Testis (tissue), 3 donors: ENCODE data around the gene PLEKHM3. TPM values are rescaled to one million over a fixed set of nuclear protein-coding genes. Genes with fewer than 3 reads are reported as not detected.

Experiments used
- DNase-seq: peaks from one replicate; pipeline ENCODE4 v3.0.0-alpha.2; 2019
- H3K27ac ChIP-seq, 2 donors: fragments of 200-600 bp; sonication (generic); one replicate each; pipeline ENCODE4 v1.5.1; 2019
- H3K27me3 ChIP-seq: fragments of 200-600 bp; sonication (generic); one replicate; pipeline ENCODE4 v1.5.1; 2019
- H3K36me3 ChIP-seq: fragments of 200-600 bp; sonication (generic); one replicate; pipeline ENCODE4 v1.5.1; 2017; ENCODE audit warnings: low read depth; ENCODE audit errors: missing control alignments
- H3K4me1 ChIP-seq: fragments of 200-600 bp; sonication (generic); one replicate; pipeline ENCODE4 v1.5.1; 2019
- H3K4me3 ChIP-seq, 2 donors: fragments of 200-600 bp; sonication (generic); one replicate each; pipeline ENCODE4 v1.5.1; 2017 to 2019
- H3K9me3 ChIP-seq: fragments of 200-600 bp; sonication (generic); one replicate; pipeline ENCODE4 v1.5.1; 2017
- CTCF ChIP-seq, 3 experiments: fragments of 450-650 bp in 2 of 3; fragments of 200-600 bp in 1 of 3; sonication (generic) in 1 of 3; IDR thresholded peaks; one replicate each; pipeline ENCODE4 v1.5.1; 2016 to 2019; ENCODE audit warnings: antibody characterized with exemption in 3 of 3, mild to moderate bottlenecking in 2 of 3, moderate library complexity in 1 of 3
- POLR2A ChIP-seq: fragments of 450-650 bp; IDR thresholded peaks from one replicate; pipeline ENCODE4 v1.6.1; 2017; ENCODE audit warnings: antibody characterized with exemption, mild to moderate bottlenecking, moderate library complexity
- WGBS, 2 donors: methylation state at CpG; one replicate each; pipeline ENCODE4 v1.1.5; 2018; 5-methylcytosine and 5-hydroxymethylcytosine counted together
- intact Hi-C: fragments of 100-400 bp; cut with DNase I; formaldehyde crosslinking; loops from one replicate; pipeline ENCODE4 v1.15.1; 2023; ENCODE audit warnings: low total_unique reads
- polyA plus RNA-seq: library from polyadenylated mRNA; stranded (reverse); fragments of 350-450 nt; fragmentation: Illumina TruSeq; extraction: RNeasy Lipid Tissue Mini Kit (QIAGEN cat#74804); gene quantifications from one replicate; pipeline ENCODE4 v1.2.3, GENCODE V29; 2014; ENCODE audit warnings: low read depth, low replicate concordance; ENCODE audit not compliant: insufficient read depth
- total RNA-seq, 2 donors: library from RNA; depleted of rRNA; stranded (reverse); fragments of >200 nt; gene quantifications; one replicate each; pipeline ENCODE4 v1.2.3, GENCODE V29; 2016

The PLEKHM3 gene
- total and polyA plus RNA-seq, 3 donors from 2014 or later, result 12.5 to 24.6 (median 21.9) TPM

- intact Hi-C loops, result no loop called here
- no peak overlapping the region for H3K27ac ChIP-seq
- WGBS, 2 donors, result 85 to 89% methylated on average over 12 of the region's 12 CpGs
- TF ChIP-seq POLR2A (no peak), CTCF (IDR thresholded peaks at IDR 0.05) (no peak)
- no peaks in the 10 kb centered on the region for H3K9me3 ChIP-seq
- H3K36me3 ChIP-seq, result no peaks in the 10 kb centered on the region
- DNase-seq, result no peak
- no peaks in the 10 kb centered on the region for H3K4me1 ChIP-seq
- H3K4me3 ChIP-seq, result no peak overlapping the region
- no peaks in the 10 kb centered on the region for H3K27me3 ChIP-seq
Measured at GRCh38 chr2:208039376-208040110, 14.2 kb upstream of the PLEKHM3 start.

GRCh38 chr2:208037564-208038487 lies 12.5 kb upstream of the PLEKHM3 start:
- H3K27ac ChIP-seq, result no peak overlapping the region
- H3K4me1 ChIP-seq, result no peaks in the 10 kb centered on the region
- no peak overlapping the region for H3K4me3 ChIP-seq
- intact Hi-C loops, result no loop called here
- no peaks in the 10 kb centered on the region for H3K9me3 ChIP-seq
- 81 to 87% methylated on average over 4 of the region's 4 CpGs for WGBS, 2 donors
- TF ChIP-seq POLR2A (no peak), CTCF (IDR thresholded peaks at IDR 0.05) (no peak)
- H3K27me3 ChIP-seq, result no peaks in the 10 kb centered on the region
- H3K36me3 ChIP-seq, result no peaks in the 10 kb centered on the region
- no peak for DNase-seq

GRCh38 chr2:208036357-208036756 lies 11.0 kb upstream of the PLEKHM3 start:
- no peak overlapping the region for H3K27ac ChIP-seq
- no peak for DNase-seq
- H3K9me3 ChIP-seq, result no peaks in the 10 kb centered on the region
- no peak overlapping the region for H3K4me3 ChIP-seq
- 56 to 88% methylated on average over 4 of the region's 4 CpGs for WGBS, 2 donors
- no peak for TF ChIP-seq CTCF (IDR thresholded peaks at IDR 0.05)
- no peak for TF ChIP-seq POLR2A
- no peaks in the 10 kb centered on the region for H3K36me3 ChIP-seq
- intact Hi-C loops, result no loop called here
- no peaks in the 10 kb centered on the region for H3K4me1 ChIP-seq
- H3K27me3 ChIP-seq, result no peaks in the 10 kb centered on the region

GRCh38 chr2:208034503-208035140 lies 9.3 kb upstream of the PLEKHM3 start:
- Histone ChIP-seq H3K27ac (no peak overlapping the region), H3K27me3 (no peaks in the 10 kb centered on the region), H3K9me3 (no peaks in the 10 kb centered on the region), H3K4me1 (no peaks in the 10 kb centered on the region), H3K4me3 (no peak overlapping the region), H3K36me3 (no peaks in the 10 kb centered on the region)
- no peak for DNase-seq
- no peak for TF ChIP-seq CTCF (IDR thresholded peaks at IDR 0.05)
- TF ChIP-seq POLR2A, result no peak
- 88 to 91% methylated on average over 4 of the region's 4 CpGs for WGBS, 2 donors
- intact Hi-C loops, result no loop called here
